BLaER1 treated with 17β-estradiol and CSF1 and Interleukin-3, amounts not matched to agents 10 nM and 100 nM (cell line): Measurements from ENCODE around the gene SCGB3A1.

Experiments
- H3K27ac ChIP-seq, 11 experiments: shearing (Covaris generic); formaldehyde crosslinking; 2 replicates each; pipeline ENCODE4 v1.8.1; 2022
- H3K27me3 ChIP-seq, 11 experiments: shearing (Covaris generic); formaldehyde crosslinking; 2 replicates each; pipeline ENCODE4 v1.8.1; 2022
- H3K36me3 ChIP-seq, 11 experiments: shearing (Covaris generic); formaldehyde crosslinking; 2 replicates each; pipeline ENCODE4 v1.8.1; 2022
- H3K4me1 ChIP-seq, 10 experiments: shearing (Covaris generic); formaldehyde crosslinking; 2 replicates each; pipeline ENCODE4 v1.8.1; 2022
- H3K4me2 ChIP-seq, 11 experiments: shearing (Covaris generic); formaldehyde crosslinking; 2 replicates each; pipeline ENCODE4 v1.8.1; 2022
- H3K4me3 ChIP-seq, 10 experiments: shearing (Covaris generic); formaldehyde crosslinking; 2 replicates each; pipeline ENCODE4 v1.8.1; 2022
- H3K9ac ChIP-seq, 11 experiments: shearing (Covaris generic); formaldehyde crosslinking; 2 replicates each; pipeline ENCODE4 v1.8.1; 2022
- H3K9me3 ChIP-seq, 11 experiments: shearing (Covaris generic); formaldehyde crosslinking; replicated peaks in 1 of 11; 2 replicates each; pipeline ENCODE4 v1.8.1; 2022
- H4K20me1 ChIP-seq, 11 experiments: shearing (Covaris generic); formaldehyde crosslinking; 2 replicates each; pipeline ENCODE4 v1.8.1; 2022
- Cebpa-rat ChIP-seq, 11 experiments: shearing (Covaris generic); IDR thresholded peaks; 2 replicates each; pipeline ENCODE4 v1.8.1; 2022

The SCGB3A1 gene

DNA sequence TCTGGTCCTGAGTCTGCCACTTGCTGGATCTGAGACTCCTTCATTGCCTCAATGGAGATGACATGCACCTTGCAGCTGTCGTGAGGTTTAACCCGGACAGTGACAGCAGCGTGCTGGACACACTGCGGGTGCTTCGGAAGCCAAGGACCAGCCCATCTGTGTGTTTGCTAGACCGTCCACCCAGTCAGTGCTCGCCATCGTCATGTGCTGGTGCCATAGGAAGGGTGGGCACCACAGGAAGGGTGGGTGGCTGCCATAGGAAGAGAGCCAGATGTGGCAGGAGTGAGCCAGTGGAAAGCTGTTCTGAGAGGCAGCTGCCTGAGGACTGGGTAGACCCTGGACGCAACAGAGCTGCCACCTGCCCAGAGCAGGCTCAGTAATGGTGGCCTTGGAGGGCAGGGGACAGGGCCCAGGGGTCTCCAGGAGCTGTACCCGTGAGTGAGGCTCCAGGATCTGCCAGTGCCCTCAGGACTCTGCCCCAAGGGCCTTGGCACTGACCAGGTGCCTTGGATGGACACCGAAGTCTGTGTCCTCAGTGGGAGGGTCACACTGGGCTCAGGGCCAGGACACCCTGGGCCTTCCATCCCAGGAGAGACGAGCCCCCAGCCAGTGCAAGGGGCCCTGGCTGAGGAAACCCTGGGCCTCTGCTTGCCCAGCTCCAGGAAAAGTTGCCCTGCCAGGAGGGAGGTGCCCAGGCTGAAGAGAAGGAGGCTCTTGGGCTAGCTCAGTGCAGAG is 36.3 kb upstream of the SCGB3A1 start:
- Histone ChIP-seq H3K27me3 (no peaks in the 10 kb centered on the region), H4K20me1 (no peaks in the 10 kb centered on the region), H3K4me2 (peak overlapping the region in 8 of 11 experiments; percentile 38 to 72 (median 58); a peak in 15 of 22 replicates), H3K4me1 (peaks cover 18 to 70% (median 62%) of the 10 kb centered on the region in 10 experiments), H3K9me3 (no peaks in the 10 kb centered on the region), H3K27ac (no peak overlapping the region), H3K4me3 (no peak overlapping the region), H3K9ac (no peak overlapping the region), H3K36me3 (no peaks in the 10 kb centered on the region)
- no peak for TF ChIP-seq Cebpa-rat (IDR thresholded peaks at IDR 0.05)

DNA sequence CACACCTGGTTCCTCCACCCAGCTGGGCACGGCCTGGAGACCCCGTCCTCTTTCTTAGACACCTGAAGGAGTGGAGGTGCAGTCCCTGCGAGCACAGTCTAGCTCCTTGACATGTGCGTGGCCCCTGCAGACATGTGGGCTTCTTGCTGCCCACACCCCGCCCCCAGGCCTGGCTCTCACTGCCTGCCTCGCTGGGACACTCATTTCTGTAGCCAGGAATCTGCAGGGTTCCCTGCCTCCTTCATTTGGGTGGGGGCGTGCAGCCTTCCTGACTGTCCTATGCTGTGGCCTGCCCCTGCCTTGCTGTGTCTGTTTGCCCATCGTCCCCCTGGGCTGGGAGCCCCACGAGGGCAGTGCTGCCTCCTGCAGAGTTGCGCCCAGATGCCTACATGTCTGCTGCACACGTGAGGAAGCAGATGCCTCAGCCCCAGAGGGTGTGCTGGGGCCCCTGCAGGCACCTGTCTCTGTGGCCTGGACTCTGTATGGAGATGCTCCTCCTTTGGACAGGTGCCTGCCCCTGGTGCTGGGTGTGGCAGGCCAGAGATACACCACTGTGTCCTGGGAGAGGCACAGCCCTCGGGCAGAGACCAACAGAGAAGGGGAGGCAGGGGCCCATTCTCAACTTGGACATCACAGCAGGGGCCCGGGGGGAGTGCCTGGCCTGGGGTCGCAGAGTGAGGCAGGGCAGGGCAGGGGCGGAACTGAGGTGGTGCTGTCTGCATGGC is 35.5 kb upstream of the SCGB3A1 start:
- peak overlapping the region in 8 of 11 experiments; percentile 38 to 72 (median 58); a peak in 15 of 22 replicates for H3K4me2 ChIP-seq
- TF ChIP-seq Cebpa-rat (IDR thresholded peaks at IDR 0.05) = no peak
- H3K4me1 ChIP-seq = peaks cover 11 to 62% (median 55%) of the 10 kb centered on the region in 10 experiments
- H3K36me3 ChIP-seq = no peaks in the 10 kb centered on the region
- no peaks in the 10 kb centered on the region for H4K20me1 ChIP-seq
- H3K4me3 ChIP-seq = no peak overlapping the region
- H3K9ac ChIP-seq = no peak overlapping the region
- no peak overlapping the region for H3K27ac ChIP-seq
- no peaks in the 10 kb centered on the region for H3K9me3 ChIP-seq
- no peaks in the 10 kb centered on the region for H3K27me3 ChIP-seq

DNA sequence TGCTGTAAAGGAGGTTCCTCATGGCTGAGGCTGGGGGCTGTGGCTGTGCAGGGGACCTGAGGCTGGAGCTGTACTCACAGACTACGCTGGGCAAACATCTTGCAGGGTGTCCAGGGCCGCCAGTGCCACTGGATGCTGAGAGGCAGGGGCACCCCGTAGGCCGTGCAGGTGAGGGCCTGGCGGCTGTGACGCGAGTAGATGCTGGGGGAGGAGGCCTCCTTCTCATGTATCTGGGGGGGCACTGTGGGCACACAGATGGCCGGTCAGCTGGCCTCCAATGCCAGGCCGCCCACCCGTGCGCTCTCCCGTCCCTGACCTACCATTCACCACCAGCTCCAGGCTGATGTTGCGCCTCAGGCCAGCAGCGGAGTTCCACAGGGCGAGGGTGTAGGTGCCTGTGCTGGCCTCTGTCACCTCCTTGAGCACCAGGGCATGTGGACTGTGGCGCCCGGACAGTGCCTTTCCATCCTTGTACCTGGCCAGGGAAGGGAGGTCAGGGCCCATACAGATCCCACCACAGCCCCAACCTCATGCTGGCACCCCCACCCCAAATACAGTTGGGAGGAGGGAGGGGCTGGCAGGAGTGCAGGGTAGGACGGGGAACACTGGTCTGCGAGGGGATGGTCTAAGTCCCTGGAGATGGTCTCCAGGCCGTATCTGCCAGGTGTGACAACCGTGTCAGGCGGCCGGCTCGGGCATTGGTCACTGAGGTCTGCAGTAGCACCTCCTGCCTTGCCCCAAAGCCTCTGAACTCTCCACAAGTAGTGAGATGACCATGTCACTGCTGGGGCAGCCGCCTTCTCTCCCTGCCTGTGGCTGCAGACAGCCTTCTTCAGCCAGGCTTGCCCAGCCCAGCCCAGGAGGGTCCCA is 34.7 kb upstream of the SCGB3A1 start:
- TF ChIP-seq Cebpa-rat (IDR thresholded peaks at IDR 0.05) = no peak
- H3K9me3 ChIP-seq = no peaks in the 10 kb centered on the region
- H3K4me1 ChIP-seq = peaks cover 10 to 57% (median 49%) of the 10 kb centered on the region in 10 experiments
- no peaks in the 10 kb centered on the region for H3K36me3 ChIP-seq
- peak overlapping the region in 8 of 11 experiments; percentile 38 to 72 (median 60); a peak in 14 of 22 replicates for H3K4me2 ChIP-seq
- no peak overlapping the region for H3K4me3 ChIP-seq
- H3K27ac ChIP-seq = no peak overlapping the region
- no peaks in the 10 kb centered on the region for H3K27me3 ChIP-seq
- H3K9ac ChIP-seq = no peak overlapping the region
- no peaks in the 10 kb centered on the region for H4K20me1 ChIP-seq

DNA sequence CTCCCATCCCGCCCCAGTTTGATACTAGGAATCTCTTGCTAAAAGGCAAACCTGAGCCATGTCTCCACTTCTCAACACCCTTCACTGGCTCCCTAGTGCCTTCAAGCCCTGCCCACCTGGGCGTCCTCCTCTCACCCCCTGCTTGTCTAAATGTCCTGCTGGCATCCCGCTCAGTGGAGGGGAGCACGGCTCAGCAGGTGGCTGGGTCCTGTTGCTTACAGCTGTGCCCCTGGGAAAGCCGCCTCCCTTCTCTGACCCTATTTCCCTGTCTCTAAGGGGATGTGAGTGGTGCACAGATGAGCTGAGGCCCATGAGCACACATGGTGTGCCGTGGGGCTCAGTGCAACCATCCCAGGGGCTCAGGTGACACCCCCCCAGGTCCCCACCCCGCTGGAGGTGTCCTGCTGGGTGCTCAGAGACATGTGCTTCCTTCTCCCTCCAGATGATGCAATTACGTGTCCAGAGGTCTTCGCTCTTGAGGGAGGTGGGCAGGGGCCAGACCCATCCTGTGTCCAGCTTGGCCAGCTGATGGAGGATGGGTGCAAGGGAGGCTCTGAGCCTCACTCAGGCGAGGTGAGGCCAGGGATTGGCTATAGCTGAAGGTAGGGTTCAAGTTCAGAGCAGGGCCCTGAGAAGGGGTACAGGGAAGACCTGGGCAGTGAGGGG is 34.0 kb upstream of the SCGB3A1 start:
- H3K4me2 ChIP-seq = peak overlapping the region in 7 of 11 experiments; percentile 38 to 72 (median 64); a peak in 12 of 22 replicates
- H4K20me1 ChIP-seq = no peaks in the 10 kb centered on the region; a peak in 1 of 22 replicates
- H3K9me3 ChIP-seq = no peaks in the 10 kb centered on the region
- no peak for TF ChIP-seq Cebpa-rat (IDR thresholded peaks at IDR 0.05)
- H3K4me1 ChIP-seq = peaks cover 10 to 57% (median 49%) of the 10 kb centered on the region in 10 experiments
- no peak overlapping the region for H3K4me3 ChIP-seq
- no peak overlapping the region for H3K9ac ChIP-seq
- no peaks in the 10 kb centered on the region for H3K27me3 ChIP-seq
- H3K36me3 ChIP-seq = no peaks in the 10 kb centered on the region
- H3K27ac ChIP-seq = no peak overlapping the region

DNA sequence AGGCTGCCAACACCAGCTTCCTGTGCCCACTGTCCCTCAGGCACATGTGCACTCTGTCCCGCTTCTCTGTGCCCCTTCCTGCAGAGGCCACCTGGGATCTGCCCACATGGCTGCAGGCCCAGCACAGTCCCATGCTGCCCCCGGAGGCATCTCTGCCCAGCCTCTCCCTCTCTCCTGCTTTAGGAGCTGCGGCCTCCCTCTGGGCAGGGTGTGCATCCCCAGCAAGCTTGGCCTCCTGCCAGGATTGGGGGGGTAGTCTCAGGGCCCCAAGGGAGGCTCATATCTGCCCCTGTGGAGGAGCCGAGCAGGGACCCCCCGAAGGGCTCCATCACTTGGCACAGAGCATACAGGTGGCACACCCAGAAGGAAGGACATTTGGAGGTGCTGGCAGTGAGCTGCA is 33.3 kb upstream of the SCGB3A1 start:
- TF ChIP-seq Cebpa-rat (IDR thresholded peaks at IDR 0.05) = no peak
- Histone ChIP-seq H3K9me3 (no peaks in the 10 kb centered on the region), H3K4me1 (peaks cover 10 to 57% (median 49%) of the 10 kb centered on the region in 10 experiments), H3K27ac (no peak overlapping the region), H3K9ac (no peak overlapping the region), H3K27me3 (no peaks in the 10 kb centered on the region), H4K20me1 (no peaks in the 10 kb centered on the region; a peak in 1 of 22 replicates), H3K4me2 (peak overlapping the region in 7 of 11 experiments; percentile 15 to 72 (median 64); a peak in 13 of 22 replicates), H3K36me3 (no peaks in the 10 kb centered on the region), H3K4me3 (no peak overlapping the region)

DNA sequence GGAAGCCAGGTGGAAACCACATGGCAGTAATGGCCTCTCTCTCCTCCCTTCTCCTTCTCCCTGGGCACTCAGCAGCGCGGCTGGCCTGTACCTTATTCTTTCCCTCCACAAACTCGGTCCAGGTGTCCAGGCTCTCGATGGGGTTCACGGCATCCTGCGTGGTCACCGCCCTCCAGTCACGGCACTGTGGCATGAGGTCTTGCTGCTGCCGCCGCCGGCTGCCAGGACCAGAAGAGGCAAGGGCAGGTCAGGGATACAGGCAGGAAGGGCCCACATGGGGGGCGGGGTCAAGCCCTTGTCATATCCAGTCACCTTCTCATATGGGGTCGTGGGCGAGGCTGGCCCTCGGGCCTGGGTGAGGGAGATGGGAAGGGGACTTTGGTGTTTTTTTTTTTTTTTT is 32.5 kb upstream of the SCGB3A1 start:
- H3K36me3 ChIP-seq = no peaks in the 10 kb centered on the region
- no peaks in the 10 kb centered on the region; a peak in 1 of 22 replicates for H4K20me1 ChIP-seq
- H3K9me3 ChIP-seq = no peaks in the 10 kb centered on the region
- no peak overlapping the region for H3K9ac ChIP-seq
- H3K27me3 ChIP-seq = no peaks in the 10 kb centered on the region
- no peak for TF ChIP-seq Cebpa-rat (IDR thresholded peaks at IDR 0.05)
- H3K4me1 ChIP-seq = peaks cover 10 to 57% (median 49%) of the 10 kb centered on the region in 10 experiments
- H3K4me3 ChIP-seq = no peak overlapping the region
- peak overlapping the region in 9 of 11 experiments; percentile 24 to 70 (median 59); a peak in 11 of 22 replicates for H3K4me2 ChIP-seq
- peak overlapping the region in 1 of 11 experiments; percentile 42; a peak in 1 of 22 replicates for H3K27ac ChIP-seq

DNA sequence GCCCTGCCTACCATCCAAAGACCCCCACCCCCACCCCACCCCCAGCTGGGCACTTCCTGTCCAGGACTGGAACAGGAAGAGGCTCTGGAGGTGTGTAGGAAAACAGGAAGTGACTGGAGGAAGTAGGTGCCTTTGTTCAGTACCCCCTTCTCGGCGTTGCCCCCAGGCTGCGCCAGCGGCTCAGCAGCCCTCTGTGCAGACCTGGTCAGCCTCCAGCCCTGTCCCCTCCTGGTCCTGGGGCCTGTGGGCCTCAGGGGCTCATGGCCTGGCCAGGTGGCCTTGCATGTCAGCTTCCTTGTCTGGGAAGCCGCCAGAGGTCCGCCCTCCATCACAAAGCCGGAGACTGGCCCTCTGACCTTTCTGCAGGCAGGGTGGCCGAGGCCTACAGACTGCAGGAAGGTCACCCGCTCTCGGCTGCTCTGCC is 32.1 kb upstream of the SCGB3A1 start:
- no peak for TF ChIP-seq Cebpa-rat (IDR thresholded peaks at IDR 0.05)
- Histone ChIP-seq H3K4me1 (peaks cover 10 to 57% (median 49%) of the 10 kb centered on the region in 10 experiments), H3K36me3 (no peaks in the 10 kb centered on the region), H3K27me3 (no peaks in the 10 kb centered on the region), H3K4me2 (peak overlapping the region in 10 of 11 experiments; percentile 24 to 70 (median 44); a peak in 13 of 22 replicates), H4K20me1 (no peaks in the 10 kb centered on the region; a peak in 1 of 22 replicates), H3K4me3 (no peak overlapping the region), H3K27ac (peak overlapping the region in 1 of 11 experiments; percentile 42; a peak in 1 of 22 replicates), H3K9me3 (no peaks in the 10 kb centered on the region), H3K9ac (no peak overlapping the region)

DNA sequence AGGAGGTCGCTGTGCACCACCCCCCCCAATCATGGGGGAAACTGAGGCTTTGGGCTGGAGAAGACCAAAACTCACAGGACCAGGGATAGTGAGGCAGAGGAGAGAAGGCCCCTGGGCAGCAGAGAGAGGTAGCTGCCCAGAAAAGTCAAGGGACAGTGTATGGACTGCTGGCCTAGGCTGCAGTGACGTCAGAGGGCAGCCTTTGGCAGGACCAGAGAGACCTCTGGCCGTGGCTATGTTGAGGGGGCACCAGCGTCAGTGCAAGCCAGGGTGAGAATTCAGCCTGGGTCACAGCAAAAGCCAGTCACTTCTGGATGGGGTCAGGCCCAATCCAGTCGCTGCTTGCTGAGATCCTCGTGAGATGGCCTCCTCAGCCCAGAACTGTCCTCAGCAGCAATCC is 31.6 kb upstream of the SCGB3A1 start:
- Histone ChIP-seq H3K9me3 (no peaks in the 10 kb centered on the region), H3K9ac (no peak overlapping the region), H3K27ac (no peak overlapping the region), H3K4me3 (no peak overlapping the region), H3K27me3 (no peaks in the 10 kb centered on the region), H4K20me1 (no peaks in the 10 kb centered on the region; a peak in 1 of 22 replicates), H3K36me3 (no peaks in the 10 kb centered on the region), H3K4me2 (peak overlapping the region in 9 of 11 experiments; percentile 6 to 62 (median 34); a peak in 12 of 22 replicates), H3K4me1 (peaks cover 10 to 53% (median 46%) of the 10 kb centered on the region in 10 experiments)
- no peak for TF ChIP-seq Cebpa-rat (IDR thresholded peaks at IDR 0.05)
